K562 (cell line): Measurements from ENCODE around the gene R3HDM1. TPM values are rescaled to one million over a fixed set of nuclear protein-coding genes. Genes with fewer than 3 reads are reported as not detected.

ENCODE experiments used
- ARNT ChIP-seq, 2 experiments: fragments of 450-650 bp; IDR thresholded peaks; 2 replicates each; pipeline ENCODE4 v1.6.1; 2016; ENCODE audit warnings: mild to moderate bottlenecking in 1 of 2
- ATF6 ChIP-seq: sonication (generic); formaldehyde crosslinking; IDR thresholded peaks from 2 replicates; pipeline ENCODE4 v1.4.0; 2020; ENCODE audit warnings: mild to moderate bottlenecking, missing genetic modification reagents
- CTCFL ChIP-seq: IDR thresholded peaks from 2 replicates; pipeline ENCODE4 v1.6.1; 2011; ENCODE audit warnings: borderline replicate concordance, low read depth, mild to moderate bottlenecking, moderate library complexity, low read length; ENCODE audit not compliant: insufficient read depth, poor library complexity, severe bottlenecking
- ETS2 ChIP-seq: IDR thresholded peaks from 2 replicates; pipeline ENCODE4 v1.6.1; 2016; ENCODE audit warnings: borderline replicate concordance, missing genetic modification characterization, mild to moderate bottlenecking, moderate library complexity, missing compliant biosample characterization; ENCODE audit not compliant: poor library complexity, severe bottlenecking
- ETV1 ChIP-seq: fragments of 450-650 bp; conservative IDR thresholded peaks from 2 replicates; pipeline ENCODE4 v1.6.1; 2016; ENCODE audit warnings: missing genetic modification characterization, control low read depth, low read depth, missing compliant biosample characterization
- FOXP1 ChIP-seq: sonication (generic); formaldehyde crosslinking; IDR thresholded peaks from 2 replicates; pipeline ENCODE4 v1.8.0; 2022; ENCODE audit warnings: mild to moderate bottlenecking, missing genetic modification reagents
- NCOA4 ChIP-seq: fragments of 450-650 bp; IDR thresholded peaks from 2 replicates; pipeline ENCODE4 v1.6.1; 2018; ENCODE audit warnings: mild to moderate bottlenecking; ENCODE audit not compliant: partially characterized antibody
- NFRKB ChIP-seq: fragments of 450-650 bp; IDR thresholded peaks from 2 replicates; pipeline ENCODE4 v1.6.1; 2016; ENCODE audit warnings: low read depth
- NR0B1 ChIP-seq: fragments of 450-650 bp; IDR thresholded peaks from one replicate; pipeline ENCODE4 v1.6.1; 2018; ENCODE audit warnings: mild to moderate bottlenecking, moderate library complexity; ENCODE audit not compliant: partially characterized antibody
- PML ChIP-seq: IDR thresholded peaks from 2 replicates; pipeline ENCODE4 v1.6.1; 2012; ENCODE audit warnings: low read length, inconsistent platforms
- RBM39 ChIP-seq: fragments of 200-400 bp; formaldehyde crosslinking; optimal IDR thresholded peaks from 2 replicates; pipeline ENCODE3; 2018; ENCODE audit warnings: low read depth, low read length
- STAT5A ChIP-seq: IDR thresholded peaks from 2 replicates; pipeline ENCODE4 v1.6.1; 2012; ENCODE audit warnings: low read length, inconsistent platforms, borderline replicate concordance
- TAL1 ChIP-seq: fragments of 450-650 bp; IDR thresholded peaks from 2 replicates; pipeline ENCODE4 v1.6.1; 2016; ENCODE audit warnings: mild to moderate bottlenecking
- TEAD1 ChIP-seq, 2 experiments: fragments of 450-650 bp in 1 of 2; sonication (generic) in 1 of 2; formaldehyde crosslinking; IDR thresholded peaks; 2 replicates each; pipeline versions ENCODE4 v1.4.0 to v1.8.0; 2020 to 2022; ENCODE audit warnings: mild to moderate bottlenecking in 2 of 2, missing genetic modification reagents in 1 of 2
- TGIF2 ChIP-seq: sonication (generic); formaldehyde crosslinking; IDR thresholded peaks from 2 replicates; pipeline ENCODE4 v1.8.1; 2022; ENCODE audit warnings: mild to moderate bottlenecking, missing genetic modification reagents, moderate library complexity
- ZBTB8A ChIP-seq: fragments of 450-650 bp; IDR thresholded peaks from 2 replicates; pipeline ENCODE4 v1.6.1; 2018; ENCODE audit warnings: mild to moderate bottlenecking, moderate library complexity; ENCODE audit not compliant: partially characterized antibody
- ZNF253 ChIP-seq: fragments of 250-450 bp; sonication (Bioruptor Pico); conservative IDR thresholded peaks from 2 replicates; pipeline ENCODE4 v1.6.1; 2021; ENCODE audit warnings: mild to moderate bottlenecking
- ZNF444 ChIP-seq: fragments of 250-450 bp; sonication (Bioruptor Pico); IDR thresholded peaks from 2 replicates; pipeline ENCODE4 v1.4.0; 2020; ENCODE audit warnings: mild to moderate bottlenecking, moderate library complexity
- ZNF445 ChIP-seq: fragments of 250-450 bp; sonication (Bioruptor Pico); IDR thresholded peaks from 2 replicates; pipeline ENCODE4 v1.4.0; 2020; ENCODE audit warnings: low read depth, mild to moderate bottlenecking, moderate library complexity
- polyA plus RNA-seq, 8 experiments: library from polyadenylated mRNA; depleted of rRNA in 4 of 8; stranded (reverse) in 5 of 8; unstranded in 3 of 8; fragments of >200 nt; fragmentation: Nextera tagmentation in 2 of 8; fragmentation: Illumina TruSeq in 1 of 8; extraction: Ambion mirVana in 2 of 8; extraction: Trizol in 1 of 8; gene quantifications; 2 replicates each; pipeline versions ENCODE4 v1.2.1 to v1.2.3, GENCODE V29; 2011 to 2014; ENCODE audit warnings: inconsistent platforms in 1 of 8, missing spikeins in 1 of 8
- total RNA-seq, 7 experiments: library from RNA; depleted of rRNA in 6 of 7; stranded (reverse); fragments of >200 nt in 6 of 7; fragmentation: Illumina TruSeq in 2 of 7; extraction: Trizol in 2 of 7; gene quantifications; 2 replicates each; pipeline versions ENCODE4 v1.2.1 to v1.2.3, GENCODE V29; 2011 to 2021; ENCODE audit warnings: low replicate concordance in 1 of 7

Gene R3HDM1
- total and polyA plus RNA-seq, 9 of the 15 experiments (the other 6 are each of a cell fraction or from before 2014, with no cell fraction given): 12.4 to 89.4 (median 31.0) TPM

- TF ChIP-seq CTCFL (no peak), FOXP1 (CRISPR knock-in tag) (no peak), NCOA4 (no peak), ARNT (IDR thresholded peaks at IDR 0.05) (0 out of 4 replicates have a peak, but pooled peaks of 1 of the 2 experiments have one; percentile 17), RBM39 (no peak), PML (no peak; the same call in 1 of the 2 replicates), STAT5A (no peak), TAL1 (no peak), NR0B1 (no peak), NFRKB (peak; percentile 57), ETV1 (peak; percentile 47; the same call in 1 of the 2 replicates), ZNF444 (no peak), ETS2 (tag) (no peak), ZBTB8A (no peak), ATF6 (CRISPR knock-in tag) (no peak; the same call in 1 of the 2 replicates), TEAD1 (CRISPR knock-in tag; IDR thresholded peaks at IDR 0.05) (no peak), ZNF445 (CRISPR knock-in tag) (no peak), ZNF253 (no peak), TGIF2 (CRISPR knock-in tag) (no peak)
Measured at GRCh38 chr2:135530313-135531230, 712 bp upstream of the R3HDM1 start, which contains the start of gene ZRANB3 (continued).
